H1 (cell line): ENCODE measurements around the gene DUSP7. TPM values are rescaled to one million over a fixed set of nuclear protein-coding genes. Genes with fewer than 3 reads are reported as not detected.

ENCODE experiments used
- CTCF ChIA-PET: fragments of 300-600 bp; sonication (Branson Sonifier 250); formaldehyde crosslinking; loops from one replicate; lab custom pipeline; 2021; ENCODE audit not compliant: partially characterized antibody; lab: Charles Lee
- POLR2A ChIA-PET: fragments of 300-600 bp; sonication (Branson Sonifier 250); formaldehyde crosslinking; loops from one replicate; lab custom pipeline; 2021; ENCODE audit warnings: inconsistent platforms; ENCODE audit not compliant: partially characterized antibody; lab: Charles Lee
- DNase-seq, 2 experiments: peaks; one replicate each; pipeline versions ENCODE4 v3.0.0 to v3.0.0-alpha.2; 2010 to 2022; ENCODE audit warnings: low spot score in 2 of 2, low read depth in 1 of 2, mixed read lengths in 1 of 2
- FAIRE-seq: peaks from 2 replicates; lab custom pipeline; 2011; peaks lifted over from hg19 to GRCh38; lab: Jason Lieb, UNC
- H2AFZ ChIP-seq: 2 replicates; pipeline ENCODE4 v1.8.1; 2012; ENCODE audit warnings: low read length, inconsistent platforms
- H2AK5ac ChIP-seq: 2 replicates; pipeline ENCODE4 v1.6.1; 2013; ENCODE audit warnings: low read depth, low read length
- H2BK120ac ChIP-seq: replicated peaks from 2 replicates; pipeline ENCODE3; 2013; ENCODE audit warnings: low read depth, low read length, inconsistent platforms
- H2BK12ac ChIP-seq: 2 replicates; pipeline ENCODE4 v1.6.1; 2013; ENCODE audit warnings: low read depth, low read length
- H2BK15ac ChIP-seq: 2 replicates; pipeline ENCODE4 v1.6.1; 2013; ENCODE audit warnings: low read length
- H2BK20ac ChIP-seq: 2 replicates; pipeline ENCODE4 v1.6.1; 2013; ENCODE audit warnings: low read length
- H2BK5ac ChIP-seq: 2 replicates; pipeline ENCODE4 v1.6.1; 2013; ENCODE audit warnings: low read depth, low read length
- H3K14ac ChIP-seq: 2 replicates; pipeline ENCODE4 v1.6.1; 2013; ENCODE audit warnings: inconsistent platforms; ENCODE audit not compliant: insufficient read length
- H3K18ac ChIP-seq: 2 replicates; pipeline ENCODE4 v1.6.1; 2013; ENCODE audit warnings: low read length; ENCODE audit errors: extremely low read depth
- H3K23ac ChIP-seq: 2 replicates; pipeline ENCODE4 v1.6.1; 2013; ENCODE audit warnings: inconsistent platforms; ENCODE audit not compliant: insufficient read length
- H3K23me2 ChIP-seq: 2 replicates; pipeline ENCODE4 v1.6.1; 2013; ENCODE audit warnings: low read depth, low read length
- H3K27ac ChIP-seq: 2 replicates; pipeline ENCODE4 v1.6.1; 2011; ENCODE audit warnings: low read depth, low read length, inconsistent platforms
- H3K27me3 ChIP-seq, 4 experiments: replicated peaks in 1 of 4; 1 replicate in 1 of 4; 2 replicates in 3 of 4; pipeline versions ENCODE4 v1.6.1 to v1.8.1; 2011 to 2013; ENCODE audit warnings: low read length in 3 of 4, mild to moderate bottlenecking in 3 of 4, inconsistent platforms in 2 of 4, mixed read lengths in 2 of 4, moderate library complexity in 1 of 4; ENCODE audit not compliant: control insufficient read depth in 3 of 4, insufficient read depth in 3 of 4; ENCODE audit errors: extremely low read depth in 1 of 4
- H3K36me3 ChIP-seq, 4 experiments: 2 replicates each; pipeline versions ENCODE4 v1.6.1 to v1.8.1; 2011 to 2013; ENCODE audit warnings: mild to moderate bottlenecking in 4 of 4, low read length in 3 of 4, moderate library complexity in 2 of 4, control low read depth in 1 of 4, inconsistent platforms in 1 of 4; ENCODE audit not compliant: insufficient read depth in 4 of 4, control insufficient read depth in 2 of 4
- H3K4ac ChIP-seq: replicated peaks from 2 replicates; pipeline ENCODE3; 2013; ENCODE audit warnings: low read length, low read depth, mixed read lengths, inconsistent platforms; ENCODE audit not compliant: insufficient read length
- H3K4me1 ChIP-seq, 4 experiments: replicated peaks in 1 of 4; 1 replicate in 1 of 4; 2 replicates in 3 of 4; pipeline versions ENCODE4 v1.6.1 to v1.8.1; 2011 to 2013; ENCODE audit warnings: low read length in 3 of 4, inconsistent platforms in 2 of 4, mixed read lengths in 1 of 4; ENCODE audit not compliant: insufficient read depth in 4 of 4, control insufficient read depth in 3 of 4
- H3K4me2 ChIP-seq, 2 experiments: 2 replicates each; pipeline versions ENCODE4 v1.6.1 to v1.8.1; 2011 to 2013; ENCODE audit warnings: low read depth in 2 of 2, low read length in 2 of 2, control low read depth in 1 of 2, inconsistent platforms in 1 of 2, mild to moderate bottlenecking in 1 of 2; ENCODE audit not compliant: insufficient read depth in 1 of 2
- H3K4me3 ChIP-seq, 4 experiments: fragments of 200-600, 300-600 bp in 1 of 4; sonication (generic), shearing (Covaris generic), sonication (Bioruptor Twin) in 1 of 4; 2 replicates each; pipeline versions ENCODE4 v1.5.1 to v1.8.1; 2011 to 2016; ENCODE audit warnings: low read length in 4 of 4, low read depth in 3 of 4, control low read depth in 2 of 4, inconsistent platforms in 2 of 4, mild to moderate bottlenecking in 2 of 4, mixed read lengths in 1 of 4, moderate library complexity in 1 of 4; ENCODE audit not compliant: insufficient read depth in 2 of 4; ENCODE audit errors: extremely low read depth in 1 of 4
- H3K56ac ChIP-seq: replicated peaks from 2 replicates; pipeline ENCODE3; 2013; ENCODE audit warnings: low read depth, mild to moderate bottlenecking, mixed read lengths, low read length, inconsistent platforms; ENCODE audit not compliant: insufficient read length
- H3K79me1 ChIP-seq: 2 replicates; pipeline ENCODE4 v1.6.1; 2013; ENCODE audit warnings: low read depth, low read length, control low read depth
- H3K79me2 ChIP-seq, 2 experiments: 2 replicates each; pipeline versions ENCODE4 v1.6.1 to v1.8.1; 2012 to 2013; ENCODE audit warnings: low read length in 2 of 2, mild to moderate bottlenecking in 2 of 2, inconsistent platforms in 1 of 2; ENCODE audit not compliant: insufficient read depth in 2 of 2, control insufficient read depth in 1 of 2
- H3K9ac ChIP-seq, 4 experiments: replicated peaks in 1 of 4; 1 replicate in 1 of 4; 2 replicates in 3 of 4; pipeline versions ENCODE4 v1.6.1 to v1.8.1; 2011 to 2013; ENCODE audit warnings: low read depth in 3 of 4, low read length in 3 of 4, control low read depth in 2 of 4, mild to moderate bottlenecking in 2 of 4, moderate library complexity in 2 of 4, inconsistent platforms in 1 of 4; ENCODE audit errors: extremely low read depth in 1 of 4
- H3K9me3 ChIP-seq, 2 experiments: 2 replicates each; pipeline versions ENCODE4 v1.6.1 to v1.8.1; 2012 to 2013; ENCODE audit warnings: mild to moderate bottlenecking in 2 of 2, moderate library complexity in 2 of 2, control low read depth in 1 of 2, inconsistent platforms in 1 of 2, low read depth in 1 of 2, low read length in 1 of 2, mixed read lengths in 1 of 2; ENCODE audit not compliant: insufficient read depth in 2 of 2
- H4K20me1 ChIP-seq, 2 experiments: replicated peaks in 1 of 2; 2 replicates each; pipeline versions ENCODE3 to v1.8.1; 2011 to 2013; ENCODE audit warnings: inconsistent platforms in 2 of 2, low read length in 2 of 2, mild to moderate bottlenecking in 1 of 2; ENCODE audit not compliant: insufficient read depth in 2 of 2, control insufficient read depth in 1 of 2
- H4K5ac ChIP-seq: 2 replicates; pipeline ENCODE4 v1.6.1; 2013; ENCODE audit warnings: low read length, low read depth, mixed read lengths, inconsistent platforms; ENCODE audit not compliant: insufficient read length
- H4K8ac ChIP-seq: 2 replicates; pipeline ENCODE4 v1.8.0; 2013; ENCODE audit warnings: mild to moderate bottlenecking, moderate library complexity, low read length, inconsistent platforms; ENCODE audit not compliant: insufficient read depth; ENCODE audit errors: extremely low read depth
- H4K91ac ChIP-seq: replicated peaks from 2 replicates; pipeline ENCODE3; 2013; ENCODE audit warnings: low read length, mixed read lengths, inconsistent platforms; ENCODE audit not compliant: insufficient read length
- BACH1 ChIP-seq: IDR thresholded peaks from 2 replicates; pipeline ENCODE4 v1.6.1; 2012; ENCODE audit warnings: low read length, improper control_type of control experiment
- BCL11A ChIP-seq, 2 experiments: IDR thresholded peaks; one replicate each; pipeline ENCODE4 v1.6.1; 2011; ENCODE audit warnings: low read depth in 2 of 2, low read length in 2 of 2, mild to moderate bottlenecking in 2 of 2
- CTCF ChIP-seq, 3 experiments: IDR thresholded peaks; 1 replicate in 2 of 3; 2 replicates in 1 of 3; pipeline versions ENCODE4 v1.5.1 to v1.6.1; 2011; ENCODE audit warnings: low read length in 3 of 3, mild to moderate bottlenecking in 3 of 3, inconsistent platforms in 2 of 3, low read depth in 1 of 3, moderate library complexity in 1 of 3; ENCODE audit not compliant: insufficient read depth in 1 of 3; ENCODE audit errors: control extremely low read depth in 1 of 3
- FOSL1 ChIP-seq: IDR thresholded peaks from 2 replicates; pipeline ENCODE4 v1.6.1; 2011; ENCODE audit warnings: mild to moderate bottlenecking, low read depth, low read length, moderate library complexity; ENCODE audit not compliant: insufficient read depth
- KDM5A ChIP-seq: fragments of 200-600 bp; IDR thresholded peaks from 2 replicates; pipeline ENCODE4 v1.7.1; 2012; ENCODE audit warnings: mild to moderate bottlenecking, low read length, inconsistent platforms, mixed read lengths
- SAP30 ChIP-seq: fragments of 300-600 bp; sonication (generic); IDR thresholded peaks from 2 replicates; pipeline ENCODE4 v1.7.1; 2012; ENCODE audit warnings: low read length, moderate library complexity, mild to moderate bottlenecking, inconsistent platforms; ENCODE audit not compliant: insufficient read depth, insufficient replicate concordance
- WGBS, 2 experiments: shearing (Covaris generic) in 1 of 2; methylation state at CpG; one replicate each; pipeline versions ENCODE4 v1.1.6 to v1.1.7; 2013 to 2015; ENCODE audit warnings: low lambda C conversion rate in 2 of 2, mixed read lengths in 2 of 2, inconsistent platforms in 1 of 2, low coverage in 1 of 2, missing lambda C conversion rate in 1 of 2; ENCODE audit not compliant: insufficient replicate concordance in 2 of 2, insufficient coverage in 1 of 2, insufficient read length in 1 of 2; ENCODE audit errors: extremely low coverage in 1 of 2, missing lambda C conversion rate in 1 of 2; 5-methylcytosine and 5-hydroxymethylcytosine counted together
- polyA plus RNA-seq, 7 experiments: library from polyadenylated mRNA; depleted of rRNA in 3 of 7; stranded (reverse) in 5 of 7; unstranded in 2 of 7; fragments of >200 nt in 5 of 7; fragments of 200-250 nt in 2 of 7; gene quantifications; 1 replicate in 5 of 7; 2 replicates in 1 of 7; 4 replicates in 1 of 7; pipeline versions ENCODE4 v1.2.1 to v1.2.3, GENCODE V29; 2011 to 2013; ENCODE audit warnings: missing spikeins in 2 of 7, mixed read lengths in 2 of 7
- total RNA-seq: library from RNA; stranded (reverse); fragmentation: NEBNext Ultra II Directional; extraction: Animal tissue kit (Norgen Biotek cat#: 25700); gene quantifications from 2 replicates; pipeline ENCODE4 v1.2.1, GENCODE V29; 2021

Gene DUSP7
- total and polyA plus RNA-seq, 2 of the 8 experiments (the other 6 are each of a cell fraction or from before 2014, with no cell fraction given), result 19.4 to 24.9 TPM

GRCh38 chr3:52095990-52096775 is 39.8 kb upstream of the DUSP7 start:
- Histone ChIP-seq H3K79me1 (no peaks in the 10 kb centered on the region), H2AK5ac (no peak overlapping the region), H4K91ac (no peak overlapping the region), H3K27ac (no peak overlapping the region), H2BK15ac (no peak overlapping the region), H3K4ac (no peak overlapping the region), H3K79me2 (no peaks in the 10 kb centered on the region), H4K8ac (no peak overlapping the region), H3K4me3 (no peak overlapping the region), H4K5ac (no peak overlapping the region), H2BK5ac (no peak overlapping the region), H2AFZ (no peak overlapping the region), H3K23me2 (no peaks in the 10 kb centered on the region), H3K27me3 (no peaks in the 10 kb centered on the region), H2BK20ac (no peak overlapping the region), H2BK120ac (no peak overlapping the region), H3K9me3 (no peaks in the 10 kb centered on the region), H3K9ac (no peak overlapping the region), H3K18ac (no peak overlapping the region), H3K56ac (no peak overlapping the region), H3K4me1 (no peaks in the 10 kb centered on the region), H3K23ac (no peak overlapping the region), H3K14ac (no peak overlapping the region), H3K36me3 (peaks cover 5 to 19% (median 12%) of the 10 kb centered on the region in 4 experiments; a peak in 6 of 8 replicates), H3K4me2 (no peak overlapping the region), H4K20me1 (peaks cover 0 to 2% of the 10 kb centered on the region in 2 experiments), H2BK12ac (no peak overlapping the region)
- ChIA-PET CTCF (interaction anchor here (0.9 to 5.6 kb wide), 6 partner anchors 9 to 93 kb away, joined by 3 to 35 read pairs (median 4); no protein-coding TSS in a partner anchor), POLR2A (interaction anchor here (1.0 to 1.2 kb wide), 3 partner anchors 18 to 100 kb away, joined by 3 read pairs; partner anchors contain the start of gene RPL29)
- TF ChIP-seq CTCF (IDR thresholded peaks at IDR 0.05; ENCODE audit: control extremely low read depth in 1 of 3, insufficient read depth in 1 of 3, low read depth in 1 of 3, low read length in 3 of 3) (no peak), BACH1 (no peak), BCL11A (IDR thresholded peaks at IDR 0.05; ENCODE audit: low read depth in 2 of 2, low read length in 2 of 2) (no peak), FOSL1 (no peak), SAP30 (no peak), KDM5A (no peak)
- no peak for DNase-seq
- no peak for FAIRE-seq
- WGBS, 2 experiments, result 94% methylated on average over 8 of the region's 8 CpGs; no CpG with 5 or more reads in 1 of the 2 experiments
